HEK293 (cell line): ENCODE data around the gene HLA-C.
A peak's percentile ranks its signal among the peaks of the same experiment; 100 is the strongest.

Source experiments
- CTCF ChIA-PET: fragments of 350-600 bp; formaldehyde crosslinking; extraction: SDS; loops from one replicate; lab custom pipeline; 2021; ENCODE audit warnings: antibody characterized with exemption; lab: Yijun Ruan, JAX
- POLR2A ChIA-PET: fragments of 300-600 bp; formaldehyde crosslinking; extraction: SDS; loops from one replicate; lab custom pipeline; 2020; ENCODE audit warnings: antibody characterized with exemption, inconsistent platforms; lab: Yijun Ruan, JAX
- H3K27ac ChIP-seq: fragments of 200-500 bp; sonication (Bioruptor generic); 2 replicates; pipeline ENCODE4 v1.5.1; 2014; ENCODE audit warnings: low read depth, low read length, control low read depth, inconsistent platforms; ENCODE audit errors: extremely low read depth
- H3K36me3 ChIP-seq, 2 experiments: fragments of 200-500 bp in 1 of 2; sonication (Bioruptor generic) in 1 of 2; 1 replicate in 1 of 2; 2 replicates in 1 of 2; pipeline ENCODE4 v1.5.1; 2014 to 2017; ENCODE audit warnings: inconsistent platforms in 2 of 2, low read length in 2 of 2; ENCODE audit not compliant: control insufficient read depth in 2 of 2, insufficient read depth in 1 of 2
- H3K4me1 ChIP-seq: fragments of 200-500 bp; sonication (Bioruptor generic); 2 replicates; pipeline ENCODE4 v1.5.1; 2014; ENCODE audit warnings: mild to moderate bottlenecking, low read length, inconsistent platforms; ENCODE audit not compliant: control insufficient read depth, insufficient read depth
- H3K4me3 ChIP-seq: 2 replicates; pipeline ENCODE4 v1.5.1; 2011; ENCODE audit warnings: low read depth, mild to moderate bottlenecking, control low read depth, low read length, moderate library complexity
- H3K9me3 ChIP-seq: fragments of 200-500 bp; sonication (Bioruptor generic); 2 replicates; pipeline ENCODE4 v1.5.1; 2014; ENCODE audit warnings: low read depth, low read length, inconsistent platforms; ENCODE audit not compliant: control insufficient read depth, insufficient read depth
- AEBP2 ChIP-seq: fragments of 450-650 bp; formaldehyde crosslinking; IDR thresholded peaks from 2 replicates; pipeline ENCODE4 v1.5.1; 2016; ENCODE audit warnings: missing biosample characterization, missing genetic modification characterization, borderline replicate concordance
- KLF9 ChIP-seq: fragments of 450-650 bp; formaldehyde crosslinking; IDR thresholded peaks from 2 replicates; pipeline ENCODE4 v1.5.1; 2016; ENCODE audit warnings: missing biosample characterization, missing genetic modification characterization, low read depth
- OSR2 ChIP-seq: fragments of 450-650 bp; formaldehyde crosslinking; IDR thresholded peaks from 2 replicates; pipeline ENCODE4 v1.5.1; 2016; ENCODE audit warnings: missing biosample characterization, missing genetic modification characterization
- REPIN1 ChIP-seq: fragments of 450-650 bp; formaldehyde crosslinking; IDR thresholded peaks from 2 replicates; pipeline ENCODE4 v1.5.1; 2017; ENCODE audit warnings: missing biosample characterization, missing genetic modification characterization, low read depth
- SCRT1 ChIP-seq: fragments of 450-650 bp; formaldehyde crosslinking; IDR thresholded peaks from 2 replicates; pipeline ENCODE4 v1.5.1; 2016; ENCODE audit warnings: missing biosample characterization, missing genetic modification characterization, borderline replicate concordance
- SETDB1 ChIP-seq: IDR thresholded peaks from one replicate; pipeline ENCODE4 v1.6.1; 2017; ENCODE audit warnings: mild to moderate bottlenecking, low read length, moderate library complexity, mixed read lengths; ENCODE audit not compliant: insufficient read length
- ZBTB48 ChIP-seq: fragments of 450-650 bp; formaldehyde crosslinking; IDR thresholded peaks from 2 replicates; pipeline ENCODE4 v1.5.1; 2016; ENCODE audit warnings: missing biosample characterization, missing genetic modification characterization
- ZEB2 ChIP-seq: fragments of 450-650 bp; formaldehyde crosslinking; IDR thresholded peaks from 2 replicates; pipeline ENCODE4 v1.5.1; 2016; ENCODE audit warnings: missing biosample characterization, missing genetic modification characterization
- ZNF155 ChIP-seq: fragments of 450-650 bp; formaldehyde crosslinking; IDR thresholded peaks from 2 replicates; pipeline ENCODE4 v1.5.1; 2016; ENCODE audit warnings: missing biosample characterization, missing genetic modification characterization
- ZNF16 ChIP-seq: fragments of 450-650 bp; formaldehyde crosslinking; IDR thresholded peaks from 2 replicates; pipeline ENCODE4 v1.5.1; 2016; ENCODE audit warnings: low read depth, missing biosample characterization, missing genetic modification characterization
- ZNF239 ChIP-seq: fragments of 450-650 bp; formaldehyde crosslinking; IDR thresholded peaks from 2 replicates; pipeline ENCODE4 v1.5.1; 2016; ENCODE audit warnings: missing biosample characterization, missing genetic modification characterization
- ZNF248 ChIP-seq: fragments of 450-650 bp; formaldehyde crosslinking; IDR thresholded peaks from 2 replicates; pipeline ENCODE4 v1.5.1; 2017; ENCODE audit warnings: missing biosample characterization, missing genetic modification characterization
- ZNF26 ChIP-seq: fragments of 450-650 bp; formaldehyde crosslinking; IDR thresholded peaks from 2 replicates; pipeline ENCODE4 v1.5.1; 2016; ENCODE audit warnings: missing biosample characterization, missing genetic modification characterization
- ZNF266 ChIP-seq: fragments of 450-650 bp; formaldehyde crosslinking; IDR thresholded peaks from 2 replicates; pipeline ENCODE4 v1.5.1; 2016; ENCODE audit warnings: missing biosample characterization, missing genetic modification characterization, low read depth
- ZNF292 ChIP-seq: fragments of 450-650 bp; formaldehyde crosslinking; IDR thresholded peaks from 2 replicates; pipeline ENCODE4 v1.5.1; 2016; ENCODE audit warnings: low read depth, missing biosample characterization, missing genetic modification characterization, borderline replicate concordance
- ZNF366 ChIP-seq: fragments of 450-650 bp; formaldehyde crosslinking; conservative IDR thresholded peaks from 2 replicates; pipeline ENCODE4 v1.5.1; 2016; ENCODE audit warnings: missing biosample characterization, missing genetic modification characterization
- ZNF558 ChIP-seq: fragments of 450-650 bp; formaldehyde crosslinking; IDR thresholded peaks from 2 replicates; pipeline ENCODE4 v1.5.1; 2016; ENCODE audit warnings: missing biosample characterization, missing genetic modification characterization
- ZNF660 ChIP-seq: fragments of 450-650 bp; IDR thresholded peaks from 2 replicates; pipeline ENCODE4 v1.5.1; 2018; ENCODE audit warnings: missing biosample characterization, mild to moderate bottlenecking, missing genetic modification characterization
- ZNF707 ChIP-seq: fragments of 450-650 bp; formaldehyde crosslinking; IDR thresholded peaks from 2 replicates; pipeline ENCODE4 v1.5.1; 2016; ENCODE audit warnings: missing biosample characterization, missing genetic modification characterization
- ZNF843 ChIP-seq: fragments of 450-650 bp; formaldehyde crosslinking; IDR thresholded peaks from 2 replicates; pipeline ENCODE4 v1.5.1; 2016; ENCODE audit warnings: missing biosample characterization, missing genetic modification characterization
- ZSCAN30 ChIP-seq: fragments of 450-650 bp; IDR thresholded peaks from 2 replicates; pipeline ENCODE4 v1.5.1; 2018; ENCODE audit warnings: missing biosample characterization, mild to moderate bottlenecking, missing genetic modification characterization, moderate library complexity
- TF ChIP-seq, protein P1 (sequence below): fragments of 450-650 bp; formaldehyde crosslinking; IDR thresholded peaks from 2 replicates; pipeline ENCODE4 v1.5.1; 2016; ENCODE audit warnings: missing biosample characterization, missing genetic modification characterization
- TF ChIP-seq, protein P2 (sequence below): fragments of 450-650 bp; formaldehyde crosslinking; IDR thresholded peaks from 2 replicates; pipeline ENCODE4 v1.5.1; 2016; ENCODE audit warnings: missing biosample characterization, missing genetic modification characterization

HLA-C gene

DNA sequence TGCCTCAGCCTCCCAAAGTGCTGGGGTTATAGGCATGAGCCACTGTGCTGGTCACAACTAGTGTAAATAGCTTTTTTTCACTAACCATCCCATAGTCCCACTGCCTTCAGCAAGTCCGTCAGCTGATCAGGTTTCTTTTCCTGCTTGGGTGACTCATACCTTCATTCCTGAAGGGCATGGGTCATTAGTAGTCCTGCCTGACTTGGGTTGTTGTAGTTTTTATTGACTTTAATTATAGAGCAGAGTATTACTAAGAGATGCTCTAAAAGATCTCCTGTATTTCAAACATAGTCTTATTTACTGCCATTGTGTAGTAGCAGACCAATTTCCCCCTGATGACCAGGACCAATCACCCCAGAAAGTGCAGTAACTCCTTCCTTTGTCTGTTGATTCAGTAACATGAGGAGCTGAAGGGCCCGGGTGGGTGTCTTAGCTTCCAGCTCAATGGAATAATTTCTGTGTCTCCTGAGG lies 25.8 kb downstream of the HLA-C start (continued):
- TF ChIP-seq, protein P1, sequence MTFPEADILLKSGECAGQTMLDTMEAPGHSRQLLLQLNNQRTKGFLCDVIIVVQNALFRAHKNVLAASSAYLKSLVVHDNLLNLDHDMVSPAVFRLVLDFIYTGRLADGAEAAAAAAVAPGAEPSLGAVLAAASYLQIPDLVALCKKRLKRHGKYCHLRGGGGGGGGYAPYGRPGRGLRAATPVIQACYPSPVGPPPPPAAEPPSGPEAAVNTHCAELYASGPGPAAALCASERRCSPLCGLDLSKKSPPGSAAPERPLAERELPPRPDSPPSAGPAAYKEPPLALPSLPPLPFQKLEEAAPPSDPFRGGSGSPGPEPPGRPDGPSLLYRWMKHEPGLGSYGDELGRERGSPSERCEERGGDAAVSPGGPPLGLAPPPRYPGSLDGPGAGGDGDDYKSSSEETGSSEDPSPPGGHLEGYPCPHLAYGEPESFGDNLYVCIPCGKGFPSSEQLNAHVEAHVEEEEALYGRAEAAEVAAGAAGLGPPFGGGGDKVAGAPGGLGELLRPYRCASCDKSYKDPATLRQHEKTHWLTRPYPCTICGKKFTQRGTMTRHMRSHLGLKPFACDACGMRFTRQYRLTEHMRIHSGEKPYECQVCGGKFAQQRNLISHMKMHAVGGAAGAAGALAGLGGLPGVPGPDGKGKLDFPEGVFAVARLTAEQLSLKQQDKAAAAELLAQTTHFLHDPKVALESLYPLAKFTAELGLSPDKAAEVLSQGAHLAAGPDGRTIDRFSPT (tag by site-specific recombination) = peak; percentile 46; the same call in 1 of the 2 replicates
- TF ChIP-seq ZNF292 (no peak), ZNF248 (tag by site-specific recombination) (no peak), ZBTB48 (tag by site-specific recombination) (no peak), OSR2 (peak; percentile 32; the same call in 1 of the 2 replicates), ZNF26 (tag by site-specific recombination) (no peak), ZNF660 (peak; percentile 71), ZEB2 (tag by site-specific recombination) (peak; percentile 66)
- TF ChIP-seq, all 188 proteins: peak for 30

DNA sequence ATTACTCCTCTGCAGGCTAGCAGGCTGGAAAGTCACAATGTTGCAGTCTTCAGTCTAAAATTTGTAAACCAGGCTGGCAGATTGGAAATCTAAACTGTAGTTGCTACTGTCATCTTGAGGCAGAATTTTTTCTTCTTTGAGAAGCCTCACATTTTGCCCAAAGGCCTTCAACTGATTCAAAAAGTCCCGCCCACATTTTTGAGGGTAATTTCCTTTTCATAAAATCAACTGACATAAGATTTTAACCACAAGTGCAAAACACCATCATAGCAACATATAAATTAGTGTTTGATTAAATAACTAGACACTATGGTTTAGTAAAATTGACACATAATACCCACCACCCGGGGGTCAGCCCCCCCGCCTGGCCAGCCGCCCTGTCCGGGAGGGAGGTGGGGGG lies 28.4 kb downstream of the HLA-C start:
- no peaks in the 10 kb centered on the region for H3K9me3 ChIP-seq
- ChIA-PET POLR2A (no interaction called here), CTCF (no interaction called here)
- H3K36me3 ChIP-seq = no peaks in the 10 kb centered on the region
- H3K4me3 ChIP-seq = no peak overlapping the region
- H3K27ac ChIP-seq = no peak overlapping the region
- TF ChIP-seq ZNF266 (tag by site-specific recombination) (no peak), ZNF366 (tag by site-specific recombination) (no peak), KLF9 (tag by site-specific recombination) (no peak), AEBP2 (no peak), SCRT1 (no peak), ZNF16 (no peak), ZNF843 (tag by site-specific recombination) (no peak), SETDB1 (no peak), ZNF707 (no peak), ZSCAN30 (tag by site-specific recombination) (no peak), ZNF155 (tag by site-specific recombination) (no peak), ZNF558 (tag by site-specific recombination) (no peak), ZNF239 (tag by site-specific recombination) (no peak), REPIN1 (tag by site-specific recombination) (no peak)
- TF ChIP-seq, protein P2, sequence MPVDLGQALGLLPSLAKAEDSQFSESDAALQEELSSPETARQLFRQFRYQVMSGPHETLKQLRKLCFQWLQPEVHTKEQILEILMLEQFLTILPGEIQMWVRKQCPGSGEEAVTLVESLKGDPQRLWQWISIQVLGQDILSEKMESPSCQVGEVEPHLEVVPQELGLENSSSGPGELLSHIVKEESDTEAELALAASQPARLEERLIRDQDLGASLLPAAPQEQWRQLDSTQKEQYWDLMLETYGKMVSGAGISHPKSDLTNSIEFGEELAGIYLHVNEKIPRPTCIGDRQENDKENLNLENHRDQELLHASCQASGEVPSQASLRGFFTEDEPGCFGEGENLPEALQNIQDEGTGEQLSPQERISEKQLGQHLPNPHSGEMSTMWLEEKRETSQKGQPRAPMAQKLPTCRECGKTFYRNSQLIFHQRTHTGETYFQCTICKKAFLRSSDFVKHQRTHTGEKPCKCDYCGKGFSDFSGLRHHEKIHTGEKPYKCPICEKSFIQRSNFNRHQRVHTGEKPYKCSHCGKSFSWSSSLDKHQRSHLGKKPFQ (tag by site-specific recombination) = no peak
- H3K4me1 ChIP-seq = 0 out of 2 replicates have a peak, but pooled peaks cover 3% of the 10 kb centered on the region
